GM12872 (cell line): Measurements from ENCODE around the gene CDYL2.

Experiments used
- CTCF ChIP-seq: IDR thresholded peaks from 3 replicates; pipeline ENCODE4 v1.5.1; 2011; ENCODE audit warnings: low read depth, mild to moderate bottlenecking, low read length, moderate library complexity; ENCODE audit not compliant: insufficient read depth

The CDYL2 gene

GRCh38 chr16:80604600-80605355 lies 199.6 kb downstream of the CDYL2 start:
- TF ChIP-seq CTCF: no peak

GRCh38 chr16:80602894-80603293 lies 201.5 kb downstream of the CDYL2 start:
- no peak for TF ChIP-seq CTCF

- no peak for TF ChIP-seq CTCF
These were observed 203.2 kb downstream of the CDYL2 start for GRCh38 chr16:80601182-80601581.

GRCh38 chr16:80599466-80599865 lies 204.9 kb downstream of the CDYL2 start:
- no peak for TF ChIP-seq CTCF

GRCh38 chr16:80596507-80597207 lies 207.7 kb downstream of the CDYL2 start:
- TF ChIP-seq CTCF: no peak

- TF ChIP-seq CTCF: no peak
These were observed 209.6 kb downstream of the CDYL2 start for GRCh38 chr16:80594756-80595155.

- no peak for TF ChIP-seq CTCF
These were observed 212.1 kb downstream of the CDYL2 start for GRCh38 chr16:80592273-80592672.
